Tongue (tissue), 3 donors: ENCODE measurements around the gene CLK4. TPM values are rescaled to one million over a fixed set of nuclear protein-coding genes. Genes with fewer than 3 reads are reported as not detected.

Source experiments
- DNase-seq: peaks from one replicate; pipeline ENCODE4 v3.0.0-alpha.2; 2015
- small RNA-seq: library from RNA; depleted of rRNA; stranded (forward); fragments of <200 nt; gene quantifications from one replicate; pipeline ENCODE3, GENCODE V24; 2014; ENCODE audit warnings: low replicate concordance
- total RNA-seq: library from RNA; depleted of rRNA; stranded (reverse); fragments of >200 nt; gene quantifications from one replicate; pipeline ENCODE4 v1.2.3, GENCODE V29; 2014

The CLK4 gene
- total RNA-seq, 1 donor from 2014 or later = 45.3 TPM

DNA sequence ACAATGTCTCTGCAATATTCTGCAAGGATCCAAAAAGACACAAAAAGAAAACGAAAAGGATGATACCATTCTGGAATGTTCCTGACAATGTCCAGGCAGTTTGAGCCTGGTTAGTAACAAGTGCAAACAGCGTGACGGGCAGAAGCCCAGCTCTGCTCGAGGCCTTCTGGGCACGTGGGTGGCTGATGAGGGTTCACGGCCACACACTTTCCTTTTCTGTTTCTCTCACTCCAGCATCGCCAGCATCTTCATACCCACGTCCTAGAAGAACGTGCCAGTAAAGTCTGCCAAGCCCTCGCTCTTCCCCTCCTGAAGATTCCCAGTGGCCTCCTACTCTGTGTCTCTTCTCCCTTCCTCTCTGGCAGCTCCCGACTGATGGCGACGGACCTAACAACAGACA is 73.3 kb downstream of the CLK4 start:
- no peak for DNase-seq

Small RNA genes lying within 50 kb of the gene (small RNA-seq; reads per million reads assigned to genes)
- not detected for gene RN7SKP70

Other genes starting within 250 kb of the CLK4 start
- 5.4 TPM for gene COL23A1, start 36.7 kb downstream of the CLK4 start, total RNA-seq
- 9.0 TPM for gene ZNF354A, start 103.6 kb upstream of the CLK4 start, total RNA-seq
- gene ZNF354B, start 232.9 kb upstream of the CLK4 start, total RNA-seq = 27.3 TPM